SK-N-MC (cell line): Measurements from ENCODE around the gene HOXD8.
A peak's percentile ranks its signal among the peaks of the same experiment; 100 is the strongest.

ENCODE experiments used
- DNase-seq: peaks from one replicate; pipeline ENCODE4 v3.0.0-alpha.2; 2011; ENCODE audit warnings: low read depth, low spot score
- H3K27ac ChIP-seq: fragments of 200-600 bp; sonication (generic); 2 replicates; pipeline ENCODE4 v1.5.1; 2016; ENCODE audit warnings: mixed run types
- H3K36me3 ChIP-seq: fragments of 200-600 bp; sonication (generic); 2 replicates; pipeline ENCODE4 v1.6.1; 2017; ENCODE audit warnings: antibody characterized with exemption, low read length, mixed read lengths; ENCODE audit not compliant: insufficient read depth
- H3K4me3 ChIP-seq: fragments of 200-600 bp; sonication (generic); 2 replicates; pipeline ENCODE4 v1.5.1; 2016
- H3K9ac ChIP-seq: fragments of 200-600 bp; sonication (generic); 2 replicates; pipeline ENCODE4 v1.8.0; 2017; ENCODE audit warnings: mixed run types, mixed read lengths; ENCODE audit not compliant: insufficient read length
- H3K9me3 ChIP-seq: fragments of 200-600 bp; sonication (generic); 2 replicates; pipeline ENCODE4 v1.6.1; 2017; ENCODE audit warnings: low read depth, mild to moderate bottlenecking, antibody characterized with exemption, low read length, moderate library complexity, mixed read lengths
- EZH2 ChIP-seq: fragments of 200-600 bp; sonication (generic); IDR thresholded peaks from one replicate; pipeline ENCODE4 v1.6.1; 2017; ENCODE audit warnings: antibody characterized with exemption
- FOXP2 ChIP-seq: optimal IDR thresholded peaks from 2 replicates; pipeline ENCODE3; 2011; ENCODE audit warnings: mild to moderate bottlenecking, moderate library complexity; ENCODE audit not compliant: insufficient read depth; ENCODE audit errors: extremely low read length, control extremely low read depth
- POLR2AphosphoS5 ChIP-seq: IDR thresholded peaks from 2 replicates; pipeline ENCODE4 v1.6.1; 2012; ENCODE audit warnings: mild to moderate bottlenecking, low read depth, low read length, borderline replicate concordance

The HOXD8 gene

DNA sequence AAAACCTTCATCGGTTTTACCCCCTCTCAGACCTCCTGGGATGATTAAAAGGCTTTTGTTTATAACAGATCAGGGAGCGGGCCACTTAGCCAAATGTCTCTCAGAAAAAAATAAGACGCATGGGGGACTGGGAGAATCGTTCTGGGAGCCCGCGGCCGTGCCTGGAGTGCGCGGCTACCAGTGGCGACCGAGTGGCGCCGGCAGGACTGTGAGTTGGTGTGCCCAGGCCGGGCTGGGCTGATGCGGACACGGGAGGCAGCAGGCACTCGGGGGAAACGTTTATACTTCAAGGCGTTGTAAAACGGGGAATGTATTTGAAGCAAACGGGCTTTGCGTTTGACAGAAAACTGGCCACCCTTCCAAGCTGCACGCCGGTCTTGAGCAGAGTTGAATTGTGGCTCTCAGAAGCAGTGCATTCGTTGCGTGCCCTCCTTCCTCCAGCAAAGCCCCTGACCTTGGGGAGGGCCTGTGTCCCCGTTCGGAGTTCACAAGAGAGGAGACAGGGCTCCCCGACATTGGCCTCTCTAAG is 17.6 kb upstream of the HOXD8 start:
- no peak for TF ChIP-seq POLR2AphosphoS5
- no peak for TF ChIP-seq EZH2
- no peak for TF ChIP-seq FOXP2
- H3K4me3 ChIP-seq: no peak overlapping the region
- H3K9ac ChIP-seq: no peak overlapping the region
- no peaks in the 10 kb centered on the region for H3K9me3 ChIP-seq
- H3K36me3 ChIP-seq: peaks cover 75% of the 10 kb centered on the region
- DNase-seq: no peak
- H3K27ac ChIP-seq: no peak overlapping the region

DNA sequence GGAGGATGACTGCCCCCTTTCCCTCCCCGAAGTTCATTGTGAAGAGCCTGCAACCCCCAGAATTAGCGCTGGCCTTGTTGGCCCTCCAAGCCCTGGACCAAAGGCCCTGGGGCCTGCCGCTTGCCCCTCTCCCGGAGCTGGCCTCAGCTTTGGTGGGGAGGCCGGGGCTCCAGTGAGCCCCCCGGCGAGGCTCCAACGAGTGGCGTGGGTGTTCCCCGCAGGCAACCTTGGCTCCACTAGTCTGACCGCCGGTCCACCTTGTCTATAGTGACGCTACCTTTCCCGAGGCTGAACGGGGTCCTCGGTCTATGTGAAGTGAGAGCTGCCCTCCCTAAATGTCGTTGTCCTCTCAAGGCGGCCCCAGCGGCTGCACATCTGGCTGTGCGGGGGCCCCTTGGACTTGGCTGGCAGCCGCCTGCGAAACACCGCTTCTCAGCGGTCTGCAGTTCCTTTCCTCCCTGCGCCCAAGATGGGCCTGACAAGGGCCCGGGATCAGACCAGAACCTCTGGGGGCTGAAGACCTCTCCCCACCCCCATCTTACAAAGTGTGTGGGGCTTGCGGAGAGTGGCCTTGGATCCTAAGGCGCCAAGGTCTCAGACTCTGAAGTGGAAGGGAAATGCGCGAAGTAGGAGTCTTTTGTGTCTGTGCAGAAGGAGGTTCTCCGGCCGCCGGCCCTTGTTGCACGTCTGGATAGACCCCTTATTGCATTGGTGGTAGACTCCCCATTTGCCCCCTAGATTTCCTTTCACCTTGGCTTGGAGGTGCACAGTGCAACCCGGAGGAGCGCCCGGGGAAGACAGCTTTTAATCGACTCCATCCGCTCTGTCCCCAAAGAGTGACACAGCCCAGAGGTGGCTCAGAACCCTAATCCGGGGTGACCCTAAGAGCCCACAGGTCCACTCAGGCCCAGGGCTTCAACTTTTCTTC is 16.9 kb upstream of the HOXD8 start:
- Histone ChIP-seq H3K9me3 (no peaks in the 10 kb centered on the region), H3K27ac (no peak overlapping the region), H3K9ac (no peak overlapping the region), H3K36me3 (peaks cover 82% of the 10 kb centered on the region), H3K4me3 (no peak overlapping the region)
- DNase-seq: no peak
- no peak for TF ChIP-seq FOXP2
- no peak for TF ChIP-seq POLR2AphosphoS5

DNA sequence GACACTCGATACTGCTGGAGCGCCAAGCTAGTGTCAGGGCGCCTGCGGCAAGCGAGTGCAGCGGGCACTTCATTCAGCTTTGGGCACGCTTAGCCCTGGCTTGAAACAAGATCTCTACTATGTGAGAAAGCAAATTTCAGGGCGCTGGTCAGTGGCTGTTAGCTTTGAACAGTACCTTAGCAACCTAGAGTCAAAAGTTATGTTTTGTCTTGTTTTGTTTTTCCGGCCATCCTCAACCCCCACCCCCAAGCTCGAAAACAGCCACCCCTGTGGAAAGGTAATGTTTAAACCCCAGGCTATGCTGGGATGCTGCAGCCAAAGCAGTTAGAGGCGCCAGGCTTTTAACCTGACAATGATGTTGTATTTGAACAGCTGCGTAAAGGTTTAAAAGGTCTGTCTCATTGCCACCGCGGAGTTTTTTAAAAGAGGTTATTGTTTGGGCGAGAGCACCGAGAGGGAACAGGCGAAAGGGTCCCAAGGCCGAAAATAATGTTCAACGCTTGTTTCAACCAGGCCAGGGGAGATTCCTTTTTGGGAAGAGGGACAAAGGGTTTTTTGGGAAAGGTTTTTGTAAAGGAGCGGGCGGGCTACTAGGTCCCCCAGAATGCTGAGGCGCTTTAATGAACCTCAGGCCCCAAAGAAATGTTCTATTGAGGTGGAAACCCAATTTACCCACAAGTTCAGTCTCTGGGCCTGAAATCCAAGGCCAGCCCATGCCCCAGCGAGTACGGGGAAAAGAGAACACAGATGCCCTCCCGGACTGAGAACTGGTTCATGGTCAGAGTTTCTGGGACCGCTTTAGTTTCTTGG is 15.2 kb upstream of the HOXD8 start:
- peaks cover 91% of the 10 kb centered on the region for H3K36me3 ChIP-seq
- no peak for DNase-seq
- no peak overlapping the region for H3K27ac ChIP-seq
- no peak overlapping the region for H3K9ac ChIP-seq
- H3K4me3 ChIP-seq: no peak overlapping the region
- no peaks in the 10 kb centered on the region for H3K9me3 ChIP-seq
- TF ChIP-seq EZH2: no peak
- no peak for TF ChIP-seq POLR2AphosphoS5
- TF ChIP-seq FOXP2: no peak

DNA sequence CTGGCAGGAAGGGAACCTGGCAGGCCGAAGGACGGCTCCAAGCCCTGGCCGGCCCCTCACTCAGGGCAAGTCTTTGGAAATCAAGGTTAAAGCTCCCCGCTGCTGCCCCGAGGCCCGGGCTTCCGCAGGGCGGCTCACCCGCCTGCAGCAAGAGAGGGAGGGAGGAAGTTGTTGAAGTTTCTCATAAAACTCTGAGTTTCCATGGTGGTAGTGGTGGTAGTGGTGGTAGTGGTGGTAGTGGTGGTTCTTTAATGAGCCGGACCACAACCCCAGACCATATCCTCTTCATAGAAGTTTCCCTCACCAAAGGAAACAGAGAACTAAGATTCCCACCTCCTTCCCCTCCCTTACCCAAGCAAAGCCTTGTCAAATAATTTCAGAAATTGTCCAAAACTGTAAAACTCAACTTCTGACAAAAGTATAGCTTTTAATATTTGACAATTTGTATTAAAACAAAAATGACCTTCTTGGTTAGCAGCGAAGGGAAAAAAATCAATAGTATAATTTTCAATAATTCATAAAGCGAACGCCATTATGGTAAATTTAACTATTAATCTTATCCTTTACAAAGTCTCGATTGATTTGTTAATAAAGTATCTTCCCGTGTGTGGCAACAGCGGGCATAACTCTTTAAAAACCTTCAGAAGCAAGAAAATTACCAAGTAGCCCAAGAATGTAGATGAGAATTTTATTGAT is 14.4 kb upstream of the HOXD8 start:
- DNase-seq: no peak
- TF ChIP-seq EZH2: no peak
- TF ChIP-seq FOXP2: no peak
- no peak for TF ChIP-seq POLR2AphosphoS5

DNA sequence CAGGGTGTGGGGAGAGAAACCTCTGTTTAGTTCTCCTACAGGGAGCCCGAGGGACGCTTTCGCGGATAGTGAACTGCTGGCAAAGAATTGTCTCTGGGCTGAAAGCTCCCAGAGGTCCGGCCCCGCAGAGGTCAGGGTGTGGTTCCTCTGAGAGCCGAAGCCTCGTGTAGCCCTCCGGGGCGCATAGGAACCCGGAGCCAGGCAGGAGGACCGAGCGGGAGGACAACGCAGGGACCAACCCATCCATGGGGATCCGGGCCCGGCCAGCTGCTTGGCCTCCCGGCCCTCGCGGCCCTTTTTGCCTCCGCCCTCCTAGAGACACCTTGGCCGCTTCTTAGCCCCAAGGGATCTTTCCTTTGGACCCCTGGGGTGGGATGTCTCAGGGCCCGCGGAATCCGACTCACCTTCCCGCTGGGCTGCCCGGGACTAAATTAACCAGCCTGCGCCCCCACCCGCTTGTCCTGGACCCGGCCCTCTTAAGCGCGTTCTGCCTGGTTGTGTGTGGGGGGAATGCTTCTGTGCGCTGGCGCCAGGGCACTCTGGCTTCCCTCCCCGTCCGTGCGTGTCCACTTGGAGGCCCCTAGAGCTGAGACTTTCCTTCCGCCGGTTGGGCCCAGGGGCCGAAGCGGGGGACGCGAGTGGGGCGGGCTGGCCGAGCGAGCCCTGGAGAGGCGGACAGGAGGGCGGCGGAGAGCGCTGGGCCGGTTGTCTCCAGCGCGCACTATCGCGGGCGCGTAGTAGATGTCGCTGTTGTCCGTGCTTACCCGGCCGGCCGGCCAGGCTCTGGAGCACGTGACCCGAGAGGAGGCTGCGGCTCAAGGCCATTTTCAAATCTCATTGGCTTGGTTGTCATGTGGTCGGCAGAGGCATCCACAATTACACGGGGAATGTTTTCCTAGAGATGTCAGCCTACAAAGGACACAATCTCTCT is 13.4 kb upstream of the HOXD8 start, which contains the start of gene HOXD10:
TSS of gene HOXD10 (plus strand) at position 896 of the 931 bp plus-strand sequence. CDS start 56 bp downstream, outside the sequence.
- no peak for DNase-seq
- Histone ChIP-seq H3K4me3 (no peak within 1 kb of the TSS), H3K36me3 (peaks cover 78% of the 10 kb centered on the region), H3K27ac (0 out of 2 replicates have a peak within 1 kb of the TSS, but pooled peaks have one; percentile 21), H3K9me3 (no peaks in the 10 kb centered on the region), H3K9ac (no peak within 1 kb of the TSS)
- TF ChIP-seq EZH2 (no peak), FOXP2 (no peak)

More for the DNA sequence above, 14.4 kb upstream of the HOXD8 start:
- Histone ChIP-seq H3K9me3 (no peaks in the 10 kb centered on the region), H3K9ac (no peak overlapping the region), H3K4me3 (no peak overlapping the region), H3K27ac (0 out of 2 replicates have a peak overlapping the region, but pooled peaks have one; percentile 21), H3K36me3 (peaks cover 89% of the 10 kb centered on the region)

DNA sequence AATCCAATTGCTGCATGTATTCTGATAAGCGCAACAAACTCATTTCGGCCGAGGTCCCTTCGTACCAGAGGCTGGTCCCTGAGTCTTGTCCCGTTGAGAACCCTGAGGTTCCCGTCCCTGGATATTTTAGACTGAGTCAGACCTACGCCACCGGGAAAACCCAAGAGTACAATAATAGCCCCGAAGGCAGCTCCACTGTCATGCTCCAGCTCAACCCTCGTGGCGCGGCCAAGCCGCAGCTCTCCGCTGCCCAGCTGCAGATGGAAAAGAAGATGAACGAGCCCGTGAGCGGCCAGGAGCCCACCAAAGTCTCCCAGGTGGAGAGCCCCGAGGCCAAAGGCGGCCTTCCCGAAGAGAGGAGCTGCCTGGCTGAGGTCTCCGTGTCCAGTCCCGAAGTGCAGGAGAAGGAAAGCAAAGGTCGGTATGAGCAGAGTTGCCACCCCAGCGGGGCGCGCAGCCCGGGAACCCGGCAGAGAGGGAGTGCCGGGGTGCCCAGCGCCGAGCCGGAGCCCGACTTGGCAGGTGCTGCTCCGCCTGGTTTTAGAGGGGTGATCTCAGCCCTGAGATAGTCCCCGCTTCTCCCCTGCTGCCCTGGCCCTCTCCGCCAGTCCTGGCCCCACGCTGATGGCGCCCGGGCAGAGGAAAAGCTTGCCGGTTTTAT is 12.2 kb upstream of the HOXD8 start:
- no peaks in the 10 kb centered on the region for H3K9me3 ChIP-seq
- no peak overlapping the region for H3K27ac ChIP-seq
- H3K4me3 ChIP-seq: no peak overlapping the region
- H3K36me3 ChIP-seq: peaks cover 67% of the 10 kb centered on the region
- TF ChIP-seq FOXP2 (no peak), EZH2 (no peak), POLR2AphosphoS5 (no peak)
- no peak for DNase-seq
- no peak overlapping the region for H3K9ac ChIP-seq
